Measurements from ENCODE around the gene PDE4D. TPM values are rescaled to one million over a fixed set of nuclear protein-coding genes. Genes with fewer than 3 reads are reported as not detected.

PDE4D gene
- total RNA-seq, 1 donor from 2014 or later: 14.2 TPM

- H3K9ac ChIP-seq (ENCODE audit: low read length): no peak overlapping the region
- peak; percentile 61 for TF ChIP-seq EZH2 (IDR thresholded peaks at IDR 0.05; ENCODE audit: insufficient read depth, low read length)
- TF ChIP-seq CTCF (IDR thresholded peaks at IDR 0.05; ENCODE audit: insufficient read depth, low read depth, low read length): no peak
- no peaks in the 10 kb centered on the region for H3K4me1 Mint-ChIP-seq (ENCODE audit: low read depth, unreplicated experiment)
- peak overlapping the region; percentile 27 for H2AFZ ChIP-seq (ENCODE audit: low read depth, low read length)
- no peaks in the 10 kb centered on the region for H4K20me1 ChIP-seq (ENCODE audit: insufficient read depth, low read length)
- H3K27ac ChIP-seq (ENCODE audit: low read depth, low read length): no peak overlapping the region
- no peak overlapping the region for H3K4me3 ChIP-seq (ENCODE audit: insufficient read depth, low read depth, low read length)
- peaks cover 35% of the 10 kb centered on the region for H3K27me3 Mint-ChIP-seq (ENCODE audit: low read depth, unreplicated experiment)
- FAIRE-seq: no peak
- peak overlapping the region; percentile 88 for H3K4me3 Mint-ChIP-seq (ENCODE audit: unreplicated experiment)
- H3K9me3 Mint-ChIP-seq (ENCODE audit: unreplicated experiment): no peaks in the 10 kb centered on the region
- H3K27me3 ChIP-seq (ENCODE audit: insufficient read depth, low read length): peaks cover 29% of the 10 kb centered on the region
- peak overlapping the region; percentile 92 for H3K4me2 ChIP-seq (ENCODE audit: low read length)
- no peaks in the 10 kb centered on the region for H3K36me3 ChIP-seq (ENCODE audit: insufficient read depth, low read length)
- H3K9me3 ChIP-seq (ENCODE audit: insufficient read depth, low read depth, low read length): no peaks in the 10 kb centered on the region
- no peaks in the 10 kb centered on the region for H3K36me3 Mint-ChIP-seq (ENCODE audit: low read depth, unreplicated experiment)
- H3K79me2 ChIP-seq (ENCODE audit: insufficient read depth, low read length): no peaks in the 10 kb centered on the region
- H3K4me1 ChIP-seq (ENCODE audit: insufficient read depth, low read length): peaks cover 4% of the 10 kb centered on the region
- no peak for DNase-seq (ENCODE audit: low read depth)
- peak overlapping the region; percentile 45 for H3K27ac Mint-ChIP-seq (ENCODE audit: unreplicated experiment)
Measured at GRCh38 chr5:59891962-59892643, 1.4 kb downstream of the PDE4D start.

- peaks cover 8% of the 10 kb centered on the region for H3K27me3 ChIP-seq (ENCODE audit: insufficient read depth, low read length)
- Mint-ChIP-seq H3K36me3 (ENCODE audit: low read depth, unreplicated experiment) (no peaks in the 10 kb centered on the region), H3K4me1 (ENCODE audit: low read depth, unreplicated experiment) (no peaks in the 10 kb centered on the region), H3K4me3 (ENCODE audit: unreplicated experiment) (no peak overlapping the region), H3K27me3 (ENCODE audit: low read depth, unreplicated experiment) (peaks cover 13% of the 10 kb centered on the region), H3K9me3 (ENCODE audit: unreplicated experiment) (no peaks in the 10 kb centered on the region), H3K27ac (ENCODE audit: unreplicated experiment) (no peak overlapping the region)
- H3K4me2 ChIP-seq (ENCODE audit: low read length): no peak overlapping the region
- no peaks in the 10 kb centered on the region for H3K36me3 ChIP-seq (ENCODE audit: insufficient read depth, low read length)
- no peak overlapping the region for H3K27ac ChIP-seq (ENCODE audit: low read depth, low read length)
- TF ChIP-seq EZH2 (IDR thresholded peaks at IDR 0.05; ENCODE audit: insufficient read depth, low read length): no peak
- TF ChIP-seq CTCF (IDR thresholded peaks at IDR 0.05; ENCODE audit: insufficient read depth, low read depth, low read length): no peak
- H3K4me1 ChIP-seq (ENCODE audit: insufficient read depth, low read length): no peaks in the 10 kb centered on the region
- H4K20me1 ChIP-seq (ENCODE audit: insufficient read depth, low read length): no peaks in the 10 kb centered on the region
- H3K9me3 ChIP-seq (ENCODE audit: insufficient read depth, low read depth, low read length): no peaks in the 10 kb centered on the region
- FAIRE-seq (no peak), DNase-seq (ENCODE audit: low read depth) (no peak)
- H3K79me2 ChIP-seq (ENCODE audit: insufficient read depth, low read length): no peaks in the 10 kb centered on the region
- no peak overlapping the region for H3K9ac ChIP-seq (ENCODE audit: low read length)
- H3K4me3 ChIP-seq (ENCODE audit: insufficient read depth, low read depth, low read length): no peak overlapping the region
- H2AFZ ChIP-seq (ENCODE audit: low read depth, low read length): no peak overlapping the region
Measured at GRCh38 chr5:59887274-59887673, 6.3 kb downstream of the PDE4D start.

GRCh38 chr5:59874675-59875074 is 18.9 kb downstream of the PDE4D start:
- DNase-seq (ENCODE audit: low read depth): peak; percentile 12
- TF ChIP-seq EZH2 (IDR thresholded peaks at IDR 0.05; ENCODE audit: insufficient read depth, low read length) (no peak), CTCF (IDR thresholded peaks at IDR 0.05; ENCODE audit: insufficient read depth, low read depth, low read length) (no peak)
- Histone ChIP-seq H3K9ac (ENCODE audit: low read length) (no peak overlapping the region), H3K4me1 (ENCODE audit: insufficient read depth, low read length) (peaks cover 4% of the 10 kb centered on the region), H3K4me3 (ENCODE audit: insufficient read depth, low read depth, low read length) (no peak overlapping the region), H2AFZ (ENCODE audit: low read depth, low read length) (no peak overlapping the region), H4K20me1 (ENCODE audit: insufficient read depth, low read length) (no peaks in the 10 kb centered on the region), H3K27me3 (ENCODE audit: insufficient read depth, low read length) (no peaks in the 10 kb centered on the region), H3K9me3 (ENCODE audit: insufficient read depth, low read depth, low read length) (no peaks in the 10 kb centered on the region), H3K79me2 (ENCODE audit: insufficient read depth, low read length) (no peaks in the 10 kb centered on the region), H3K36me3 (ENCODE audit: insufficient read depth, low read length) (no peaks in the 10 kb centered on the region), H3K27ac (ENCODE audit: low read depth, low read length) (no peak overlapping the region), H3K4me2 (ENCODE audit: low read length) (no peak overlapping the region)
- no peaks in the 10 kb centered on the region for H3K36me3 Mint-ChIP-seq (ENCODE audit: low read depth, unreplicated experiment)
- no peaks in the 10 kb centered on the region for H3K27me3 Mint-ChIP-seq (ENCODE audit: low read depth, unreplicated experiment)
- peaks cover 41% of the 10 kb centered on the region for H3K4me1 Mint-ChIP-seq (ENCODE audit: low read depth, unreplicated experiment)
- peak overlapping the region; percentile 95 for H3K27ac Mint-ChIP-seq (ENCODE audit: unreplicated experiment)
- no peaks in the 10 kb centered on the region for H3K9me3 Mint-ChIP-seq (ENCODE audit: unreplicated experiment)
- no peak overlapping the region for H3K4me3 Mint-ChIP-seq (ENCODE audit: unreplicated experiment)
- no peak for FAIRE-seq

All from astrocyte (in vitro differentiated cells and primary cell).